Panc1 (cell line): ENCODE data around the gene RLBP1. TPM values are rescaled to one million over a fixed set of nuclear protein-coding genes. Genes with fewer than 3 reads are reported as not detected.

Source experiments
- ATAC-seq: fragments of 200-7000 bp; cut with Tn5 transposase; 2 replicates; pipeline ENCODE4 v1.9.1; 2020; ENCODE audit warnings: mild to moderate bottlenecking, moderate library complexity
- BruUV-seq: library from RNA; stranded (reverse); fragments of 400-500 nt; replicated peaks from 2 replicates; lab custom pipeline; 2021; lab: Mats Ljungman, UMichigan
- CTCF ChIA-PET: fragments of 300-600 bp; sonication (Branson Sonifier 250); formaldehyde crosslinking; loops from one replicate; lab custom pipeline; 2022; ENCODE audit warnings: antibody characterized with exemption; lab: Charles Lee
- POLR2A ChIA-PET: fragments of 300-600 bp; sonication (Branson Sonifier 250); formaldehyde crosslinking; loops from one replicate; lab custom pipeline; 2022; ENCODE audit warnings: antibody characterized with exemption; lab: Charles Lee
- DNase-seq: peaks from one replicate; pipeline ENCODE4 v3.0.0-alpha.2; 2010; ENCODE audit warnings: low read depth, low spot score
- H3K27ac ChIP-seq: 2 replicates; pipeline ENCODE4 v1.5.1; 2011; ENCODE audit warnings: mild to moderate bottlenecking, low read length, inconsistent platforms
- H3K27me3 ChIP-seq: fragments of 200-500 bp; sonication (Bioruptor generic); 2 replicates; pipeline ENCODE4 v1.6.0; 2014; ENCODE audit warnings: low read length, inconsistent platforms; ENCODE audit not compliant: control insufficient read depth, insufficient read depth
- H3K36me3 ChIP-seq: fragments of 200-500 bp; sonication (Bioruptor generic); 2 replicates; pipeline ENCODE4 v1.5.1; 2014; ENCODE audit warnings: inconsistent platforms, mild to moderate bottlenecking, low read length, moderate library complexity; ENCODE audit not compliant: control insufficient read depth, insufficient read depth
- H3K4me1 ChIP-seq: 2 replicates; pipeline ENCODE4 v1.5.1; 2011; ENCODE audit warnings: inconsistent platforms, mild to moderate bottlenecking, low read length, moderate library complexity; ENCODE audit not compliant: control insufficient read depth, insufficient read depth
- H3K4me3 ChIP-seq, 2 experiments: 2 replicates each; pipeline ENCODE4 v1.5.1; 2011 to 2012; ENCODE audit warnings: low read depth in 2 of 2, low read length in 2 of 2, mild to moderate bottlenecking in 2 of 2, inconsistent platforms in 1 of 2, moderate library complexity in 1 of 2
- H3K9me3 ChIP-seq: fragments of 200-500 bp; sonication (Bioruptor generic); 2 replicates; pipeline ENCODE4 v1.5.1; 2014; ENCODE audit warnings: low read depth, mild to moderate bottlenecking, inconsistent platforms, low read length, moderate library complexity; ENCODE audit not compliant: control insufficient read depth, insufficient read depth
- CTCF ChIP-seq: fragments of 450-650 bp; IDR thresholded peaks from 2 replicates; pipeline ENCODE4 v1.5.1; 2017; ENCODE audit warnings: mild to moderate bottlenecking
- POLR2AphosphoS5 ChIP-seq: IDR thresholded peaks from 2 replicates; pipeline ENCODE4 v1.6.1; 2012; ENCODE audit warnings: mild to moderate bottlenecking, low read depth, low read length, moderate library complexity
- REST ChIP-seq, 2 experiments: IDR thresholded peaks; 2 replicates each; pipeline ENCODE4 v1.6.1; 2011 to 2012; ENCODE audit warnings: low read depth in 2 of 2, control low read depth in 1 of 2, low read length in 1 of 2, mild to moderate bottlenecking in 1 of 2, moderate library complexity in 1 of 2; ENCODE audit not compliant: insufficient read depth in 1 of 2
- SIN3A ChIP-seq: IDR thresholded peaks from 2 replicates; pipeline ENCODE4 v1.6.1; 2012; ENCODE audit warnings: low read depth, mild to moderate bottlenecking, low read length, moderate library complexity, borderline replicate concordance; ENCODE audit not compliant: insufficient read depth
- TCF7L2 ChIP-seq: IDR thresholded peaks from 2 replicates; pipeline ENCODE4 v1.6.1; 2011; ENCODE audit warnings: mild to moderate bottlenecking, low read depth, low read length, inconsistent platforms
- in situ Hi-C: cut with HindIII; loops from 2 replicates; pipeline ENCODE4 v1.10.0; 2016; ENCODE audit warnings: low sequenced_read_pairs, low pct_unique_long_range_greater_than_20kb
- intact Hi-C: fragments of 100-400 bp; cut with micrococcal nuclease; formaldehyde crosslinking; loops from one replicate; pipeline ENCODE4 v1.10.0; 2022; ENCODE audit not compliant: unreplicated experiment
- total RNA-seq: library from RNA; stranded (reverse); gene quantifications from one replicate; pipeline ENCODE4 v1.2.1, GENCODE V29; 2021; ENCODE audit not compliant: unreplicated experiment

The RLBP1 gene
- total RNA-seq, 1 experiment from 2014 or later: not detected

- ChIA-PET CTCF (no interaction called here), POLR2A (no interaction called here)
- DNase-seq (no peak), ATAC-seq (no peak)
- TF ChIP-seq SIN3A (no peak), CTCF (no peak), REST (IDR thresholded peaks at IDR 0.05; ENCODE audit: insufficient read depth in 1 of 2, low read depth in 2 of 2, low read length in 1 of 2) (no peak), POLR2AphosphoS5 (no peak), TCF7L2 (no peak)
- Histone ChIP-seq H3K27ac (no peak overlapping the region), H3K4me1 (no peaks in the 10 kb centered on the region), H3K27me3 (no peaks in the 10 kb centered on the region), H3K9me3 (no peaks in the 10 kb centered on the region), H3K4me3 (no peak overlapping the region), H3K36me3 (no peaks in the 10 kb centered on the region)
- in situ Hi-C loops: no loop called here
- BruUV-seq: no TSS peak
- intact Hi-C loops: no loop called here
Measured at GRCh38 chr15:89196241-89196640, 25.1 kb downstream of the RLBP1 start.

GRCh38 chr15:89195836-89196235 is 25.5 kb downstream of the RLBP1 start:
- in situ Hi-C loops: no loop called here
- ChIA-PET CTCF (no interaction called here), POLR2A (no interaction called here)
- H3K27me3 ChIP-seq: no peaks in the 10 kb centered on the region
- TF ChIP-seq POLR2AphosphoS5: no peak
- no peak for TF ChIP-seq TCF7L2
- TF ChIP-seq REST (IDR thresholded peaks at IDR 0.05; ENCODE audit: insufficient read depth in 1 of 2, low read depth in 2 of 2, low read length in 1 of 2): no peak
- no peak for TF ChIP-seq CTCF
- TF ChIP-seq SIN3A: no peak
- no peaks in the 10 kb centered on the region for H3K4me1 ChIP-seq
- H3K27ac ChIP-seq: no peak overlapping the region
- intact Hi-C loops: no loop called here
- no peaks in the 10 kb centered on the region for H3K36me3 ChIP-seq
- H3K4me3 ChIP-seq: no peak overlapping the region
- no peaks in the 10 kb centered on the region for H3K9me3 ChIP-seq
- ATAC-seq (no peak), DNase-seq (no peak)
- no TSS peak for BruUV-seq
